Ammon's horn (tissue), 1 donor: Measurements from ENCODE around the gene IFT52.
"Not testable (repeated sequence)": the region's sequence is repeated elsewhere in the genome, so short reads cannot be mapped to it uniquely, and the experiment has no call there.

Source experiments
- DNase-seq: peaks from one replicate; pipeline ENCODE4 v3.0.0-alpha.2; 2016; ENCODE audit warnings: low spot score

The IFT52 gene

GRCh38 chr20:43650997-43651525, 60.3 kb downstream of the IFT52 start:
- DNase-seq = no peak

GRCh38 chr20:43651650-43652184, 61.0 kb downstream of the IFT52 start:
- DNase-seq = not testable (repeated sequence)

- DNase-seq = no peak
Measured at GRCh38 chr20:43653966-43654365, 63.2 kb downstream of the IFT52 start.

GRCh38 chr20:43655176-43655575, 64.4 kb downstream of the IFT52 start:
- not testable (repeated sequence) for DNase-seq

DNA sequence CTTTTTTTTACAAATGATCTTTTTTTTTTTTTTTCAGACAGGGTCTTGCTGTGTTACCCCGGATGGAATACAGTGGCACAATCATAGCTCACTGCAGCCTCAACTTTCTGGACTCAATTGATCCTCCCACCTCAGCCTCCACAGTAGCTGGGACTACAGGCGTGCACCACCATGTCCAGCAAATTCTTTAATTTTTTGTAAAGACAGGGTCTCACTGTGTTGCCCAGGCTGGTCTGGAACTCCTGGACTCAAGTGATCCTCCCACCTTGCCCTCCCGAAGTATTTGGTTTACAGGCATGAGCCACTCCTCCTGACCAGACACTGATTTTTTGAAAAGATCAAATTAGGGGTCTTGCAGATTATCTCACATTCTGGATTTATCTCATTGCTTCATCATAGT, 65.2 kb downstream of the IFT52 start:
- no peak for DNase-seq

GRCh38 chr20:43658069-43658722, 67.5 kb downstream of the IFT52 start:
- no peak for DNase-seq

DNA sequence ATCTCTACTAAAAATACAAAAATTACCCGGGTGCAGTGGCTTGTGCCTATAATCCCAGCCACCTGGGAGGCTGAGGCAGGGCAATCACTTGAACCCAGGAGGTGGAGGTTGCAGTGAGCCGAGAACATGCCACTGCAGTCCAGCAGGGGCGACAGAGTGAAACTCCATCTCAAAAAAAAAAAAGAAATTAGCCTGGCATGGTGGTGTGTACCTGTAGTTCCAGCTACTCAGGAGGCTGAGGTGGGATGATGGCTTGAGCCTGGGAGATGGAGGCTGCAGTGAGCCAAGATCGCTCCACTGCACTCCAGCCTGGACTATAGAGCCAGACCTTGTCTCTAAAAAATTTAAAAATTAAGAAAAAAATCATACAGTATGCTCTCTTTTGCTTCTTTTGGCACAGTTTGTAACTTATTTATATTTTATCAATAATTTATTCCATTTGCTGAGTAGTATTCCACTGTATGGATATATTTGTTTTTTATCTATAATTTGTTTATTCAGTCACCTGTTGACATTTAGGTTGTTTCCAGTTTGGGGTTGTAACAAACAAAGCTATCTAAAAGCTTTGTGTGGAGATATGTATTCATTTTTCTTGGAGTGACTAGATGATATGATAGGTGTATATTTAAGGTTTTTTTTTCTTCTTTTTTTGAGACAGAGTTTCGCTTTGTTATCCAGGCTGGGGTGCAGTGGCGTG, 68.1 kb downstream of the IFT52 start:
- DNase-seq = no peak

DNA sequence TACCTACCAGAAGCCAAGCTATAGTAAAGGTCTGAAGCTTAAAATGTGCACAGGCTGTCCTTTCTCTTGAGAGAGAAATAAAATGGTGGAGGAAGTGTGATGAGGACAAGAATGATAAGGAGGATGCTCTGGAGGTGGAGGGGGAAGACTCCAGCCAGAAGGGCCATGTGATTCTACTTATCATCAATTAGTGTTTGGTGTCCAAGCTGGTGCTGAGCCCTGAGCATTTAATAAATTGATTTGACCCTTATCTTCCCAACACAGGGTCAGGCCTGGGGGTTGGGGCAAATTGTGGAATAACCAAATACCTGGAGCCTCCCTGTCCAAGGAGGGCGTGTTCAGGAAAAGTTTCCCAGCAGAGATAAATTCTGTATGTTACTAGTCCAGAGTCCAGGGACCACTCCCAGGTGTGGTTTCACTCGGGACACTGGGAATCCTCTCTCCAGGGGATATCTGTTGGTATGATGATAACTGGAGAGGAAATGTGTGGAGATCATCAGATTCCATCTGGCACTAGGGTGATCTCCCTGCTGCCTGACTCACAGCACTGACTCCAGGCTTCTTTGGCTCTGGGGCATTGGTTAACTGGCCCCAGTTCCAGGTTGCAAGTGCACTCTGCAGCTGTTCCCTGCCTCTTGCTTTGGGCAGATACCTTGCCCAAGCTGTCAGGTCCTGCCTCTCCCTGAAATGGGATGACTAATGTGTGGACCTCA, 72.4 kb downstream of the IFT52 start:
- DNase-seq = no peak

DNA sequence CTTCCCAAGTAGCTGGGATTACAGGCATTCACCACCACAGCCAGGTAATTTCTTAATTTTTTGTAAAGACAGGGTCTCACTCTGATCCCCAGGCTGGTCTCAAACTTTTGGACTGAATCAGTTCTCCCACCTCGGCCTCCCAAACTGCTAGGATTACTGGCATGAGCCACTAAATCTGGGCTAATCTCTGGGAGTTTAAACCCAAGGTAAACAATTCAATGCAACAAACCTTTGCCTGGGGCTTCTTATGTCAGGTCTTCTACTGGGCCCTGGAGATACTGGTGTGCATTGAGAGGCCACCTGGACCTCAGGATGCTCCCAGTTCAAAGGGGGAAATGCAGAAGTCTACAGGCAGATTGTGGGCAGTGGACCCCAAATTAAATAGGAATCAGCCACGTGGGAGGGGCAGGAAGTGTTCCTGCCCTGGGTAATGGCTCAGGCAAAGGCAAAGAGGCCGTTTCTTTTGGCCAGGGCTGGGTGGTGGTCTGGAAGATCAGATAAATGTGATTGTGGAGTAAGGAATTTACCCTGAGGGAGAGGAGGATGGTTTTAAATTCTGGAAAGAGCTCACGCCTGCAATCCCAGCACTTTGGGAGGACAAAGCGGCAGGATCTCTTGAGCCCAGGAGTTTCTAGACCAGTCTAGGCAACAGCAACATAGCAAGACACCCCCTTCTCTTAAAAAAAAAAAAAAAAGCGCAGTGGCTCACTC, 74.9 kb downstream of the IFT52 start:
- DNase-seq = no peak

GRCh38 chr20:43666376-43667328, 75.9 kb downstream of the IFT52 start, which contains the start of gene MYBL2:
Gene MYBL2 (plus strand): TSS chr20:43667114. CDS start chr20:43667284, 170 bp downstream.
- DNase-seq = no peak

DNA sequence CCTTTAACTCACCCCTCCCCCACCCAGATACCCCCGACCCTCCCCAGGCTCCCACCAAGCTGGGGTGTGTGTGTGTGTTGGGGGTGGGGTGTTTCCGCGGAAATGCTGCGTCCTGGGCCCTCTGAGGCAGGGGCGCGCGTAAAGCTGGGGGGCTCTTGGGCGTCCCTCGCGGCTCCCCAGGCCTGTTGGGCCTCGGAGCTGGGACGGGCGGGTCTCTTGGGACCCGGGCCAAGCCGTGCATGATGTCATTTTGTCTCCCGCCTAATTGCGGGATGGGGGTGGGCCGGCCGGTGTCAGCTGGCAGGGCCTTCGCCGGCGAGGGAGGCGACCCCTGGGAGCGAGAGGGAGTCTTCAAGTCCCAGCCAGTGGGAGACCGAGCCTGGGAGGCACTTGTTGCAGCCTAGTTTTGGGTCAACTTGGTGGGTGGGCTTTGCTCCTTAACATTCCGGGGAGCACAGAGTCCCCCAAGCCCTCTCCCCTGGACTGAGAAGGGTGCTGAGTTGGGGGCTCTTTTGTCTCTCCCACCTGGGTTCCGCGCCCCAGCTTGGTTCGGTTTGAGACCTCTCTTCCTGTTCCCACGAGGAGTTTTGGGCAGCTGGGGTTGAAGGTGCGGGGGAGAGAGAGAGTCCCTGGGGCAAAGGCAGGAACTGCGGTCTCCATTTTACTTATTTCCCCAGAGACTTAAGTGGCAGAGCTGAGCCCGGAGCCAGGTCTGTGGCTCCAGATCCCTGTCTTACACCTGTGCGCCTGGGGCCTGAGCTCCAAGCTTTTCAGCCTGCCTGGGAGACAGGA, 76.8 kb downstream of the IFT52 start:
- DNase-seq = no peak

GRCh38 chr20:43669332-43669731, 78.6 kb downstream of the IFT52 start:
- no peak for DNase-seq

- DNase-seq = no peak
Measured at GRCh38 chr20:43670423-43670822, 79.7 kb downstream of the IFT52 start.

DNA sequence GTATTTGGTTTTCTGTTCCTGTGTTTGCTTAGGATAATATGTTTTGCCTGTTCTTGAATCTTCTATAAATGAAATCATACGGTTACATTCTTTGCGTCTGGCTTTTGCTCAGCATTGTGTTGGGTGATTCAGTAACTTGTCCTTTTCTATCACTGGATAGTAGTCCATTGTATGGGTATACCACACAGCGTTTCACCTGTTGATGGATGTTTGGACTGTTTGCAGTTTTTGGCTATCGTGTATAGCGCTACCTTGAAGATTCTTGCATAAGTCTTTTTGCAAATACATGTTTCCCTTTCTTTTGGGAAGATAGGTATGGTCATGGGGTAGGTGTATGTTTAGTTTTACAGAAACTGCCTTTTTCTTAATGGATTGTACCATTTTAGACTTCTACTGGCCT, 85.6 kb downstream of the IFT52 start:
- DNase-seq = no peak

- DNase-seq = no peak
Measured at GRCh38 chr20:43680981-43681380, 90.2 kb downstream of the IFT52 start.

- no peak for DNase-seq
Measured at GRCh38 chr20:43681468-43681942, 90.8 kb downstream of the IFT52 start.

GRCh38 chr20:43681991-43682410, 91.3 kb downstream of the IFT52 start:
- DNase-seq = no peak

GRCh38 chr20:43682446-43682845, 91.7 kb downstream of the IFT52 start:
- no peak for DNase-seq

DNA sequence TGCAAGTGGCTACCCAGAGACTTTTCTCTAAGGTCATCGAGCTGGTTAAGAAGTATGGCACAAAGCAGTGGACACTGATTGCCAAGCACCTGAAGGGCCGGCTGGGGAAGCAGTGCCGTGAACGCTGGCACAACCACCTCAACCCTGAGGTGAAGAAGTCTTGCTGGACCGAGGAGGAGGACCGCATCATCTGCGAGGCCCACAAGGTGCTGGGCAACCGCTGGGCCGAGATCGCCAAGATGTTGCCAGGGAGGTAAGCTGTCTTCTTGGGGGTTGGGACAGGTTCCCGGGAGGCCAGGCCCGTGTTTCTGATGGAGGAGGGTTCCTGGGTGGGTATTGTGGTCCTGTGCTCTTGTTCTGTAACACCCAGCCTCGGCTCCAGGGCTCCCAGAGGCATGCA, 96.1 kb downstream of the IFT52 start:
- no peak for DNase-seq

DNA sequence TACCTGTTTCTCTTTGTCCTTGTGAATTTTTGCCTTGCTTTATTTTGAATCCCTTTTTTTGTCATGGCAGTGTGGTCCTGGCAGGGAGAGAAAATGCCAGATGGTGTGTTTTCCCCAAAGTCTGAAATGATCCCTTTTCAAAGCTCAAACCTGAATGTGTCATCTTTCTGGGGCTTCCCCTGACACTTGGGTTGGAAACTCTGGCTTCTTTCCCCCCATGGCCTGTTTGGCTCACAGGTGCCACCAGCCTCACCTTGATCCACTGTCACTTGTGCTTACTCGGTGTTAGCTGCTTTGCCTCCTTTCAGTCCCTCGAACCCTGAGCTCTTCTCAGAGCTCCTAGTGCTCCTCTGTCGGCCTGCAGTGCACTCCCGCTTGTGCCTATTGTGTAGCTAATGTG, 98.4 kb downstream of the IFT52 start:
- no peak for DNase-seq
